Stomach (tissue), 4 donors: ENCODE results near the gene FIBP.

ENCODE experiments used
- EP300 ChIP-seq: sonication (generic); formaldehyde crosslinking; IDR thresholded peaks from one replicate; pipeline ENCODE4 v1.6.1; 2017; ENCODE audit warnings: antibody characterized with exemption
- POLR2A ChIP-seq, 4 donors: fragments of 450-650 bp; IDR thresholded peaks; one replicate each; pipeline ENCODE4 v1.6.1; 2016; ENCODE audit warnings: antibody characterized with exemption in 4 of 4, control low read depth in 2 of 4, mild to moderate bottlenecking in 1 of 4, moderate library complexity in 1 of 4
- POLR2AphosphoS5 ChIP-seq, 3 donors: sonication (generic); formaldehyde crosslinking; IDR thresholded peaks; one replicate each; pipeline ENCODE4 v1.6.1; 2016; ENCODE audit warnings: antibody characterized with exemption in 3 of 3
- TF ChIP-seq, protein P1 (sequence below), 7 experiments: fragments of 450-650 bp in 4 of 7; fragments of 200-600 bp in 3 of 7; sonication (generic) in 3 of 7; IDR thresholded peaks; one replicate each; pipeline ENCODE4 v1.5.1; 2016 to 2019; ENCODE audit warnings: antibody characterized with exemption in 7 of 7, control low read depth in 2 of 7, mild to moderate bottlenecking in 1 of 7

DNA sequence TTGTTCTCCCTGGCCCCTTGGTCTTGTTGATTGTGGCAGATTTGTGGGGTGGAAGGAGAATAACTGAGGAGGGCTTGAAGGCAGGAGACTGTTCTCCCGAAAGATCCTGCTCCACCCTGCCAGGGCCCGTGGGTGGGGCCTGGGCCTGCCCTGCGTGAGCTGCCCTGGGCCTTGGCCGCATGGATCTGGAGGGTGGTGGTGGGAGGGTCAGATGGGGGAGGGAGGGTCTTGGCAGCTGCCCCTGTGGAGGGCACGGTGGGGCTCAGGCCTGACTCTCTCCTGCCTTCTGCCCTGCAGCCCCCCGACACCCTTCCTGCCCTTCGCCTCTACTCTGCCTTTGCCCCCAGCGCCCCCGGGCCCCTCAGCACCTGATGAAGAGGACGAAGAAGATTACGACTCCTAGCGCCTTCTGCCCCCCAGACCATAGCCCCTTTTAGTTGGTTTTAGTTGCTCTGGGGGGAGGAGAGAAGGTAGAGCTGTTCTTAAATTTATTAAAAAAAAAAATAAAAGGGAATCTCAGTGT is 32.8 kb upstream of the FIBP start:
- TF ChIP-seq POLR2AphosphoS5 (IDR thresholded peaks at IDR 0.05) (no peak), EP300 (no peak), POLR2A (IDR thresholded peaks at IDR 0.05) (no peak)
- TF ChIP-seq, protein P1, sequence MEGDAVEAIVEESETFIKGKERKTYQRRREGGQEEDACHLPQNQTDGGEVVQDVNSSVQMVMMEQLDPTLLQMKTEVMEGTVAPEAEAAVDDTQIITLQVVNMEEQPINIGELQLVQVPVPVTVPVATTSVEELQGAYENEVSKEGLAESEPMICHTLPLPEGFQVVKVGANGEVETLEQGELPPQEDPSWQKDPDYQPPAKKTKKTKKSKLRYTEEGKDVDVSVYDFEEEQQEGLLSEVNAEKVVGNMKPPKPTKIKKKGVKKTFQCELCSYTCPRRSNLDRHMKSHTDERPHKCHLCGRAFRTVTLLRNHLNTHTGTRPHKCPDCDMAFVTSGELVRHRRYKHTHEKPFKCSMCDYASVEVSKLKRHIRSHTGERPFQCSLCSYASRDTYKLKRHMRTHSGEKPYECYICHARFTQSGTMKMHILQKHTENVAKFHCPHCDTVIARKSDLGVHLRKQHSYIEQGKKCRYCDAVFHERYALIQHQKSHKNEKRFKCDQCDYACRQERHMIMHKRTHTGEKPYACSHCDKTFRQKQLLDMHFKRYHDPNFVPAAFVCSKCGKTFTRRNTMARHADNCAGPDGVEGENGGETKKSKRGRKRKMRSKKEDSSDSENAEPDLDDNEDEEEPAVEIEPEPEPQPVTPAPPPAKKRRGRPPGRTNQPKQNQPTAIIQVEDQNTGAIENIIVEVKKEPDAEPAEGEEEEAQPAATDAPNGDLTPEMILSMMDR (IDR thresholded peaks at IDR 0.05) = no peak
